Stimulated activated CD4-positive, alpha-beta T cell treated with anti-CD3 and anti-CD28 coated beads, Interleukin-12 subunit alpha, Interleukin-12 subunit beta, amount 100 ng/mL, for 24 hours (primary cell): ENCODE results near the gene RAB40B.

Experiments used
- DNase-seq, 2 experiments: peaks; one replicate each; pipeline ENCODE4 v3.0.0-alpha.2; 2020; ENCODE audit warnings: low read depth in 2 of 2

The RAB40B gene

DNA sequence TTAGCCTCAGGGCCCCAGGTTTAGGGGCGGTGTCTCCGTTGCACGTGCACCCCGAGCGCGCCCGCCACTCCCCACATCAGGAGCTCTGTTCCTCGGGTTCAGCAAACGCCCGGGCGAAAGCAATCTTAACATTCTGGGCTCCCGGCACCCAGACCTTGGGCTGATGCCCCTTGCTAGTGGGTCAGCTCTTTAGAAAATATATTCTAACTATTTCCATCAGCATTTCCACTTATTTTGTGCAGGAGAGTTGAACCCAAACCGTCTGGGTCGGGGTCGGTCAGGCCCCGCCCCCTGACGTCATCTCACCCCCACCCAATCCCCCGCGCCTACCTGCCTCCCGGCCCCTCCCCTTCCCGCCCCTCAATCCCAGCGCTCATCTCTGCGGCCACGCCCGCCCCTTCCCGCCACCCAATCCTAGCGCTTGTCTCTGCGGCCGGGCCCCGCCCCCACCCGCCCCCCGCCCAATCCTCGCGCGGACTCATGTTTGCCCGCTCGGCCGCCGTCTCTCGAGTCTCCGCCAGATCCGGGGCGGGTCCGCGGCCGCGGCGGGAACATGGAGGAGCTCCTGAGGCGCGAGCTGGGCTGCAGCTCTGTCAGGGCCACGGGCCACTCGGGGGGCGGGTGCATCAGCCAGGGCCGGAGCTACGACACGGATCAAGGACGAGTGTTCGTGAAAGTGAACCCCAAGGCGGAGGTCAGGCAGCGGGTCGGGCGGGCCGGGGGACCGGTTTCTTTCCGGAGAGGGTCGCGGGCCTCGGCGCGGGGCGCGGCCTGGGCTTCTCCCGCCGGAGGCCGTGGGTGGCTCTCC, 17.9 kb upstream of the RAB40B start, which contains the start of gene FN3KRP:
Gene FN3KRP (plus strand): TSS at position 504 of the 808 bp plus-strand sequence. CDS start 50 bp downstream, at position 554.
- peak; percentile 89 to 95 for DNase-seq

DNA sequence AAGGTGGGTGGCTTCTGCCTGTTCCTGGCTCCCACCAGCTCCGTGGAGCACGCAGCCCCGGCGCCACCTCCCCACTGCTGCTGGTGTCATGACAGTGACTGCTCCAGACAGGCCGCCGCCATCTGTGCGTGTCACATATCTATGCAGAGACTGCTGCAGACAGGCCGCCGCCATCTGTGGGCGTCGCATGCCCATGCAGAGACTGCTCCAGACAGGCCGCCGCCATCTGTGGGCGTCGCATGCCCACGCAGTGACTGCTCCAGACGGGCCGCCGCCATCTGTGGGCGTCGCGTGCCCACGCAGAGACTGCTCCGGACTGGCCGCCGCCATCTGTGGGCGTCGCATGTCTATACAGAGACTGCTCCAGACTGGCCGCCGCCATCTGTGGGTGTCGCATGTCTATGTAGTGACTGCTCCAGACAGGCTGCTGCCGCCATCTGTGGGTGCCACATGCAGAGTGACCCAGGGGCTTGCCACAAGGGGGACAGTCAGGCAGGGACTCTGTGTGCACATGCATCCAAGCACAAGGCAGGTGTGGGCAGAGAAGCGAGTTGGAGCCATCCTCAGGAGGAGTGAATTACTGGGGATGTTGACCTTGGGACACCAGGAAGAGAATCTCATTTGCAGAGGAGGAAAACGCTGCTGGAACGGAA, 14.7 kb upstream of the RAB40B start:
- DNase-seq, result no peak

DNA sequence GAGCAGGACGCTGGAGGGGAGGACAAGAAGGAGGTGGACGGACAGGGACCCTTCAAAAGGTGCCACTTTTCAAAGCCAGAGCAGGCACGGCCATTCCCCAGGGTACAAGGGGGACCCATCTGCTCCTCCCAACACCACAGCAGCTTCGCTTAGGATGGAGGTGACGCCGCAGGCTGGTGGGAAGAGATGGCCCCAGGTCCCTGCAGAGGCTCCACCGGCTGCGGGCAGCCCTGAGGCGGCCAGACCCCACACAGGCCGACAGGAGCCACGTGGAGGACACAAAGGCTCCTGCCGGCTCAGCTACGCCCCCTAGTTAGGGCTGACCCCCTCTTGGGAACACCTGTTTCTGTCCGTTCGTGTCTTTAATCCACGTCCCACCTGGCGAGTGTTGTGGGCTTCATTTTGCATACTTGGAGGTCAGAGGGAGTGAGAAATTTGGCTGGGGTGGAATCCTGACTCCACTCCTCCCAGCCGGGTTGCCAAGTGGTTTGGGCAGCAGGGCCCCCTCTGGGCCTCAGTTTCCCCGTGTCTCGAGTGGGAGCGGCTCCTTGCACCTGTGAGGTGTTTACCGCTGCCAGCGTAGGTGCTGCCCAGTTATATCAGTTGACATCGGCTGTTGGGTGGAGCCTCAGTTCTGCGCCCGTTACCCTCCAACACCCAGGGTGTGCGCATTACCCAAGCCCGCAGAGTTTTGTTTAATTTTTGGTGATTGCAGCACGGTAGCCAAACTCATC, 12.2 kb upstream of the RAB40B start:
- DNase-seq, result no peak

DNA sequence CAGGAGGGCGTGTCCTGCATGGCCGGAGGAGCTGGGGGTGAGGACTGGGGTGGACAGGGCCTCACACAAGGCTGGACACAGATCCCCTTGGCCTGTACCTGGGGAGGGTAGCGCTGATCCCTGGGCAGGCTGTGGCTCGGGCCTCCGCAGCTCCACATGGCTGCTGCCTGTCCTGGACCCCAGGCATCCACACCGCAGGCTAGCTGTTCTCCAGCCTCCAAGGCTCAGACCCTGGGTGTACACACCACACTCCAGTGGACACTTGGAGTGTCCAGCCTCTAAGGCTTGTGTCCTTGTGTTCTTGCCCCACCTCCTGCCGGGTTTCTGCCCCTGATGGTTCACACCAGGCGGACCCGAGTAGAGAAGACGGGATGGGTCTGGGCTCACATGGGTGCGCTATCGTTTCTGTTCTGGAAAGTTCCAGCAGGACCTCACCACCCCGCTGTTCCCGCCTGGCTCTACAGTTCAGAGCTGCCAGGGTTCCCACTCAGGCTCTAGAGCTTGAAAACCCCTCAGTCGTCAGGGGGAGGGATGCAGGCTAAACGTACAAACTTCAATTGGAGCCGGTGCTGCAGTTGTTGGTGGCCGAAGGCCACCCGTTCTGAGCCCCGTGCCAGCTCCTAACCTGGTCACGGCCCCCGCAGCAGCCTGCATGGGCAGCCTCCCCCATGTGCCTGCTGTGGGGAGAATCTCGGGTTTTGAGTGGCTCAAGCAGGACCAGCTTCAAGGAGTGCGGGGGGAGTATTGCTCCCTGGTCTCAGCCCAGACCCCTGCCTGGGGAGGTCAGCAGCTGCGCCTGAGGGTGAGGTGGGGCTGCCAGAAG, 11.4 kb upstream of the RAB40B start:
- DNase-seq, result no peak

DNA sequence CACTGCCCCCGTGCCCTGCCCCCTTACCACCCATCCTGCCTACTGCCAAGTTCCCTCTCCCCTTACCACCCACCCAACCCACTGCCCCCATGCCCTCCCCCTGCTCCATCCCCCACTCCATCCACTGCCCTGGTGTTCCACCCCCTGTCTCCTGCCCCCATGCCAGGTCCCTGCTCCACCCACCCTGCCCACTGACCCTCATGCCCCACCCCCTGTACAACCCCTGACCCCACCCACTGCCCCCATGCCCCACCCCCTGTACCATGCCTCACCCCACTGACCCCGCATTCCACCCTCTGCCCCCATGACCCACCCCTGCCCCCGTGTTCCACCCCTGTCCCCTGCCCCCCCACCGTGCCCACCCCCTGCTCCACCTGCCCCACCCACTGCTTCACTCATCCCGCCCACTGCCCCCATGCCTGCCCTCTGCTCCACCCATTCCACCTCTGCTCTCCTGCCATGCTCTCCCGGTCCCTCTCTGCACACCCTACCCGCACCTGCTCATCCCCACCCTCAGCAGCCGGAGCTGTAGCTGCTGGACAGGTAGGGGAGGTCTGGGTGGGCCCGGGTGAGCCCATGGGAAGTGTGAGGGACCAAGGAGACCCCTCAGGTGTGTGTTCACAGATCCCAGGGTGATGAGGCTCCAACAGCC, 10.7 kb upstream of the RAB40B start:
- DNase-seq, result no peak

DNA sequence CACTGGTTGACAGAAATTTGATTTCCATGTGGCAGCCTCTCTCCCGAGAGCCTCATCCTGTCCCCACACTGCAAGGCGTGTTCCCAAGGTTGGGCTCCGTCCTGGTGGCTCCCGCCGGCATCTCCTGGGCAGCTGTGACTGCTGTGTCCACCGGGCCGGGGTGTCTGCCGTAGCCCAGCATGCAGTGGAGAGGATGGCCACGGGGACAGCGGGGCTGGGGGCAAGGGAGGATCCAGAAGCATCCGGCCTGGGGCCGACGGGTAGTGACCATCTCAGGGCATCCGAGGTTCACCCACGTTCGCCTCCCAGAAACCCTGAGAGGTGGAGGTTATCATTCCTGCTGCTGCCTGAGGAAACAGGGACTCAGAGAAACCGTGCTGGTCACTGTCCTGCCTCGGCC, 7.3 kb upstream of the RAB40B start:
- DNase-seq, result no peak

DNA sequence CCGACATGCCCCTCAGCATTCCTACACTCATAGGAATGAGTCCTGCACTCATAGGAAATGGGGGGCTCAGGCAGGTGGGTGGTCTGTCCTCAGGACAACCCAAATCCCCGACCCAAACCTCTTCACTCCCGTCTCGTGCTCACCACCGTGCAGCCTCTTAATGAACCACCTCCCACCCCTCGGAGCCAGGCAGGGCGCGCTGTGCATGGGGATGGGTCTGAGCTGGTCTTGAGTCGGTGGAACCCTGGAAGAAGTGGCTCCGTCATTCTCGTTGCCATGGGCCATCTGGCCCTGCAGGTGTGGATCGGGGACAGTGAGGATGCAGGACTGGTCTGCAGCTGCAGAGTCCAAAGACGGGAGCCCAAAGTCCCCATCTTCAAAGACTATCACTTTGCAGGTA, 6.4 kb upstream of the RAB40B start:
- DNase-seq, result no peak

DNA sequence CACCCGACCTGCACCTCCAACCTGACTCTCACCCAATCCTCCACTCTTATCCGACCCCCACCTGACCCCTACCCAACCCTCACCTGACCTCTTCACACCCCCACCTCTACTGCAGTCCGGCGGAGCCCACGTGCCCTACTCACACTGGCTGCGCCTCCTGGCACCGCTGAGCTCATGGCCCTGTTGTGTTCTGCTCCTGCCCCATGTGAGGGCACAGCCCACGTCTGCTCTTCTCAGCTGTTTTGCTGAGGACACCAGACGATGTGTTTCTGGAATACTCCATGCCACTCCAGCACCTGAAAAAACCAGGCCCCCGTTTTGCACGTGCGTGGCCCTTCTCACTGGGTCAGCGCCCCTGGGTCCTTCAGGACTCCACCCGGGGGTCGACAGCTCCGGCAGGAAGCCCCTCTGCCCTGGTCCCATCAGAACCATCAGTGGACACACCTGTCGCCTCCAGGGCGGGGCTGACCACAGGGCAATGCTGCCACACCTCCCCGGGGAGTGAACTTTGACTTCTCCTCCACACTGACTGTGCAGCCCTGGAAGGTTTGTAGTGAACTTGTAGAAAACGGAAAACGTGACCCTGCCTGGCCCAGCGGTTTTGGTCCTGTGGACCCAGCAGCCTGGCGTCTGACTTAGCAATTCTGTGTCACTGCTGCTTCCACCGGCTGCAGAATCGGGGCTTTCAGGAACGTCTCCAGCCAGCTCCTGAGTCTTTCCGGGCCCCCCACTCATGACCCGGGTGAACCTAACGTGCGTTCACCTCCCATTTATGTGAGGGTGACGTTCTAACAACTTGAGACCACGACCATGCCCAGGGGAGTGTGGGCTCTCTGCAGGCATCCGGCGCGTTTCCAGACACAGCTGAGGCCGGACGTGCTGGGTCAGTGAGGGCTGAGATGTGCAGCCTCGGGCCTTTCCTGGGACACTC, 5.7 kb upstream of the RAB40B start:
- DNase-seq, result no peak

DNA sequence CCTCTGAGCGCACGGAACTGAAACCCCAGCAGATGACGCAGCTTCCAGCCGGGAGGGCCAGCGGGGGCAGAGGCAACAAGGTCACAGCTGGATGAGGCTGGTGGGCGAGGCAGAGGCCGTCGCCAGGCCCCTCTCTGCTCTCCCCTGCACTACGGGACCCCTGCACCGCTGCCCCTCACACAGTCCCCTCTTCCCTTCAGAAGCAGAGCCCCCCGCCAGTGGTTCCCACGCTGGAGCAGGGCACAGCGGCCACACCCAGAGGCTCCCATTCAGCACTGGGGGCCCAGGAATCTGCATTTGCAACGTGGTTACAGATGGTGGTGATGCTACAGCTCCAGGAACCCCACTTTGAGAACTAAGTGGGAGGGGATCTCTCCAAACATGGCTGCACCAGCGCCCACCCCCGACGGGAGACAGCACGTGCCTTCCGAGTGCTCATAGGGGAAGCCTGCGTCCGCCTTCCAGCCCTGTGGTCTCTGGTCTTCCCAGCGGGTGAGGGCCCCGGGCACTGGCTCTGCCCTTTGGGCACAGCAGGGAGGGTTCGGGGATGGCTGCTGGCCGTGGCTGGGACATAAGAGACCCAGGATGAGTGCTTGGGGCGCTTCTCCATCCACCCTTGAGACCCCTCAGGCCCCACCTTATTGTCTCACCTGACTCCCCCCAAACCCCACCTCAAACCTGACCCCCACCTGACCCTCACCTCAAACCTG, 4.7 kb upstream of the RAB40B start:
- DNase-seq, result no peak

DNA sequence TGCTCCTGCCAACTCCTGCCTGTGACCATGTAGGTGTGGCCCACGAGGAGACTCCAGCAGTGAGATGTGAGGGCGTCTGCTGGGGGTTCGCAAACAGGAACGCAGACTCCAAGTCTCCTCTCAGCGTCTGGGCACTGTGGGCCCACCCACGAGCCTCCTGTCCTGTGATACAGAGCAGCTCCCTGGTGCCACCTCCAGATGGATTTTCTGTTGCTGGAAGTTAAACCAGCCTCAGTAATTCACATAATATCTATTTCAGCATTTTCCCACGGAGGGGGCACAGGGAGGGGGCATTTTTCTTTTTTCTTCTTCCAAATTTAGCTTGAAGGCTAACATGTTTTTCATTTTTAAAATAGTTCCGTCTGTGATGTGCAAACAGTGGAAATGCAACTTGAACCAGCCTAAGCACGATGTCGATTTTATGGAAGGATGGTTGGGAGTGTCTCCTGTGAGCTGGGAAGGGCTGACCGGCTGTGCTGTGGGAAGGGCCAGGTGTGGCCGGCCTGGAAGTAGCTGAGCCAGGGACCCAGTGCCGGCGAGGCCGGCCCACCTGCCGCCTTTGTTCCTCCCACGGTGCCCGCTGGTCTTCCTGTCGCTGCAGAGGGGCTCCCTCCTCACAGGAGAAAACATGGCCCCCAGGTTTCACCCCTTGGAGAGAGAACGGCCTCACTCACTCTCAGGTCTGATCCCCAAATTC, 3.9 kb upstream of the RAB40B start:
- no peak for DNase-seq

DNA sequence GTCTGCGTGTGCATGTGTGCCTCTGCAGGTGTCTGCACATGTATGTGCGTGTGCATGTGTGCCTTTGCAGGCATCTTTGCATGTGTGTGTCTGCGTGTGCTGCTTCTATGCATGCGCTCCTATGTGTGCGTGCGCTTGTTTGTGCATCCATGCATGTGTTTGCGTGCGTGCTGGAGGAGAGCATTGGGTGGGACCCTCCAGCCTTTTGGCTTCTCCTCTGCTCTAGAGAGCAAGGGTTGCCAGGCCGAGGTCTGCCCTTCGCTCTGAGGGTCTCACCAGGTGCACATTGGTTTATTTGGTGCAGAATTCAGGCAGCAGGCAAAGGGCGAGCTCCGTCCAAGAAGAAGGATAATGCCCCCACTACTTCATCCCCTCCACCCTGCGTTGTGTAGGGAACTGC, 1.1 kb upstream of the RAB40B start:
- DNase-seq, result no peak

DNA sequence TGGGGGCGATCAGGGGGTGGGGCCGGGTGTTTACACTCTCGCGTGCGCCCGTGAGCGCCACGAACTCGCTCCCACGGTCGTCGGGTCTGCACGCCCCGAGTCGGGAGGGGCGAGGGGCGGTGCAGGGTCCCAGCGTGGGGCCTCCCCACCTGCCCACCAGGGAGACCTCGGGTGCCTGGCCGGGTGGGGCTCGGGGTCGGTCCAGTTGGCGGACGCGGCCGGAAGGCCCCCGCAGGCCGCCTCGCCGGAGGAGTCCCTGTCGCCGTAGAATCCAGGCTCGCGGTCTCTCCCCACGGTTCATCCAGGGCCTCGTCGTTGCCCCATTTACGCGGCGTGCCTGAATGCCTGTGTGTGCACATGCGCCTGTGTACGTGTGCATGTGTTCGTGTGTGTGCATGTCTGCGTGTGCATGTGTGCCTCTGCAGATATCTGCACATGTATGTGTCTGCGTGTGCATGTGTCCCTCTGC, 510 bp upstream of the RAB40B start:
- no peak for DNase-seq

DNA sequence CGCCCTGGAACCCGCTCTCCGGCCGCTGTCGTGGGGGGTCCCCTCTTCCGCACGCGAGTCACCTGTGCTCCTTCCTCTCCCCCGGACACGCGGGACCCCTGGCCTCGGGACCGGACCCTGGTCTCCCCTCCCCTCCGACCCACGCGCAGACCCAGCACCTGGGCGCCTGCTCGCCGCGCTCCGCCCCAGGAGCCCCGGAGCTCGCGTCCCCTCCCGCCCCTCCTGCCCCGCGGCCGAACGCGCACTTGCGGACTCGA, 762 bp downstream of the RAB40B start:
- DNase-seq, result no peak

DNA sequence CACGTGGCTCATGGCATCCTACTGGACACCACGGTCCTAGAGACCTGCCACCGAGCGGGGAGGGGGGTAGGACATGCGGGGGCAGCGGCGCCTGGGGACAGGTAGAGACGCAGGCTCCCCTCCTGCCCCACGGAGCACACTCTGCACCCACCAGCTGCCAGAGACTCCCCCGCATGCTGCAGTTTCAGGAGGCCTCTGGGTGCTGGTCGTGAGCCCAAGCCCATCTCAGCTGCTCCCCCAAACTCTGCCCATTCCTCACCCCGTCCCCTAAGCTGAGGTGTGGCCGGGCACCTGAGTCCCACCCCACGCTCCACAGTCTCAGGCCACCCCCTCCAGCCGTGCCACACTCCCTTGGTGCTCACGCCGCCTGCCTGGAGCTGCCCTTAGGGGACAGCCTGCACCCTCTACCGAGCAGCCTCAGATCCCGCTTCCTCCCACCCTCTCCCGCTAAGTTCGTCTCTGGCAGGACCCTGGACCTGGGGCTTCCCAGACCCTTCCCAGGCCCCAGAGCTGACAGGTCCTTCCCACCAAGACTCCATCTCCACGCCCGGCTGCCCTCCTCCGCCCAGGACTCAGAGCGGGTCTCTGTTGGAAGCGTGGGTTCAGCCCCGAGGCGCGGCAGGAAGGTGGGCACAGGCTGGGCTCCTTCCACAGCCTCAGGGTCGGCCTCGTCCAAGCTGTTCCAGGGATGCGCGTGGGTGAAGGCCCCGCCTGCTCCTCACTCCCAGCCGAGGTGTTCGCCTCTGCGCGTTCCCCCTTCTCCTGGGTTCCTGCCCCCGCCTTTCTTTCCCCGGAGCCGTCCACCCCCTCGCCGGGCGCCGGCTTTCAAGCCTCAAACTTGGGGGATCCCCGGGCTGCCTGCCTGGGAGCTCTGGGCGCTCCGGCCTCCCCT, 1.3 kb downstream of the RAB40B start:
- no peak for DNase-seq

DNA sequence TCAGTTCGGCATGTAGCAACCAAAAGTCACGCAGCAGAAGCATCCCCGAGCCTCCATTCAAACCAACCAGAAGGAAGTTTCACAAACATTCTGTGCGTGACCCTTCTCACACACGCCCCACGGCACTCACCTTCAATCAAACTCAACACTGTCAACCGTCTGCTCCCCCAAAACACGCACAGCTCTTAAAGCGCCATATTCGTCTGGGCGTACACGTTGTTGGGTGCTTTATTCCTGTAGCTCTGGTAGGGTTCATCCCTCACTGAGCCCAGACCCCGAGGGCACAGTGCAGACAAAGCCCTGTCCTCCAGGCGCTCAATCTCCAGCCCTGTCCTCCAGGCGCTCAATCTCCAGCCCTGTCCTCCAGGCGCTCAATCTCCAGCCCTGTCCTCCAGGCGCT, 2.2 kb downstream of the RAB40B start:
- no peak for DNase-seq

DNA sequence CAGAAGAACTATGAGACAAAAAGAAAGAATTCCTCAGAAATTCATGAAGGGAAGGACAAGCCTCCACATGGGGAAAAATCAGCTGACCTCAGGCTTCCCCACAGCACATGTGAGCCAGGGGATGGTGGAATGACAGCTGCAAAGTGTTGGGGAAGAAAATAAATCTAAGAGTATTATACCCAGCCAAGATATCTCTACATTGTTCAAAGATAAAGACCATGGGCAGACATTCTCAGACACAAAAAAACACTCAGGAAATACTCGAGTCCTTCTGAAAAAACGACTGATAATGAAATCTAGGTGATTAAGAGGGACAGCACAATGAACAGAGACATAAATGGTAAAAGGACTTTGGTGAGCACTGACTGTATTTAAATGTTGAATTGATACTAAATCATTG, 3.9 kb downstream of the RAB40B start:
- DNase-seq, result no peak

DNA sequence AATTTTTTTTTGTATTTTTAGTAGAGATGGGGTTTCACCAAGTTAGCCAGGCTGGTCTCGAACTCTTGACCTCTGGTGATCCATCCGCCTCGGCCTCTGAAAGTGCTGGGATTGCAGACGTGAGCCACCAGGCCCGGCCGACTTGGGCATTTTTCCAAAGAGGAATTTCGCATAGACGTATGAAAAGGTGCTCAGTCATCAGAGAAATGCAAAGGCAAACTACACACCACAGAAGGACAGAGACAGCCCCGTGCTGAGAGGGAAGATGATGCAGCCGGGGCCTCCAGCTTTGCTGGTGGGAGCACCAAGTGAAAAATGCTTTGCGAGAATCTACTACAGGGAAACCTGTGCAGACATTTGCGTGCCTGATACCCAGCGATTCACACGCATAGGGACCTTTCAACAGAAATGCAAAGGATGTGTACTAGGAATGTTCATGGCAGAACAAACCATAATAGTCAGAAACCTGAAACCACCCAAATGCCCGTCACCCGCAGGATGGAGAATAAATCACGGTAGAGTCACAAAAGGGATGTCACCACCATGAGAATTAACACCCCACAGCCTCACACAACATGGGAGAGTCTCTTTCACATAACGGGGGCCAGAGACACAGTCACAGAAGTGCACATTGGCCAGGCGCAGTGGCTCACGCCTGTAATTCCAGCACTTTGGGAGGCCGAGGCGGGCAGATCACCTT, 5.2 kb downstream of the RAB40B start:
- DNase-seq, result no peak
